Endodermal cell (in vitro differentiated cells): ENCODE data around the gene NAV2. TPM values are rescaled to one million over a fixed set of nuclear protein-coding genes. Genes with fewer than 3 reads are reported as not detected.

Source experiments
- DNase-seq: peaks from one replicate; pipeline ENCODE4 v3.0.0-alpha.2; 2017
- H3K27ac ChIP-seq: 2 replicates; pipeline ENCODE4 v1.5.1; 2013; ENCODE audit warnings: mild to moderate bottlenecking, low read depth, low read length, moderate library complexity
- H3K27me3 ChIP-seq: 2 replicates; pipeline ENCODE4 v1.6.1; 2013; ENCODE audit warnings: mild to moderate bottlenecking, low read length, moderate library complexity; ENCODE audit not compliant: insufficient read depth, control insufficient read depth, poor library complexity, severe bottlenecking
- H3K36me3 ChIP-seq: 2 replicates; pipeline ENCODE4 v1.7.0; 2013; ENCODE audit warnings: mild to moderate bottlenecking, low read length, moderate library complexity; ENCODE audit not compliant: control insufficient read depth, insufficient read depth
- H3K4me1 ChIP-seq: one replicate; pipeline ENCODE4 v1.7.0; 2013; ENCODE audit warnings: low read length; ENCODE audit not compliant: control insufficient read depth, insufficient read depth
- H3K4me3 ChIP-seq: 2 replicates; pipeline ENCODE4 v1.5.1; 2013; ENCODE audit warnings: mild to moderate bottlenecking, low read length, moderate library complexity
- H3K9ac ChIP-seq: 2 replicates; pipeline ENCODE4 v1.6.1; 2013; ENCODE audit warnings: mild to moderate bottlenecking, low read length, moderate library complexity; ENCODE audit not compliant: poor library complexity, severe bottlenecking; ENCODE audit errors: extremely low read depth
- H3K9me3 ChIP-seq: 2 replicates; pipeline ENCODE4 v1.6.1; 2013; ENCODE audit warnings: mild to moderate bottlenecking, low read length, moderate library complexity; ENCODE audit not compliant: control insufficient read depth
- H3K27ac Mint-ChIP-seq: 2 replicates; pipeline ENCODE4 v1.8.0; 2020; ENCODE audit warnings: mixed read lengths
- H3K27me3 Mint-ChIP-seq: 2 replicates; pipeline ENCODE4 v1.8.0; 2021; ENCODE audit warnings: mild to moderate bottlenecking, mixed read lengths; ENCODE audit not compliant: insufficient read depth
- H3K36me3 Mint-ChIP-seq: 2 replicates; pipeline ENCODE4 v1.8.0; 2020; ENCODE audit warnings: low read depth, mixed read lengths
- H3K4me1 Mint-ChIP-seq: 2 replicates; pipeline ENCODE4 v1.8.0; 2020; ENCODE audit warnings: mixed read lengths
- H3K4me3 Mint-ChIP-seq: 2 replicates; pipeline ENCODE4 v1.8.0; 2020; ENCODE audit warnings: mild to moderate bottlenecking, moderate library complexity, mixed read lengths
- H3K9me3 Mint-ChIP-seq: 2 replicates; pipeline ENCODE4 v1.8.0; 2020; ENCODE audit warnings: mild to moderate bottlenecking, mixed read lengths
- CTCF ChIP-seq: fragments of 200-600 bp; sonication (generic); conservative IDR thresholded peaks from 2 replicates; pipeline ENCODE4 v1.5.0; 2021; ENCODE audit warnings: antibody characterized with exemption, mild to moderate bottlenecking
- WGBS, 2 experiments: methylation state at CpG; one replicate each; pipeline versions ENCODE4 v1.1.5 to v1.1.7; 2013; ENCODE audit warnings: missing lambda C conversion rate in 2 of 2, mixed read lengths in 1 of 2; ENCODE audit not compliant: insufficient coverage in 1 of 2, insufficient read length in 1 of 2; 5-methylcytosine and 5-hydroxymethylcytosine counted together
- total RNA-seq, 2 donors: library from RNA; stranded (reverse); fragmentation: NEBNext Ultra II Directional in 1 of 2; extraction: Animal tissue kit (Norgen Biotek cat#: 25700) in 1 of 2; gene quantifications; 2 replicates in 1 of 2; 3 replicates in 1 of 2; pipeline ENCODE4 v1.2.1, GENCODE V29; 2021

Gene NAV2
- total RNA-seq, 2 donors from 2014 or later = 37.1 to 42.4 TPM

GRCh38 chr11:20110908-20111669, 398.5 kb downstream of the NAV2 start:
- Histone ChIP-seq H3K9me3 (no peaks in the 10 kb centered on the region), H3K36me3 (peaks cover 14% of the 10 kb centered on the region), H3K4me3 (no peak overlapping the region), H3K9ac (no peak overlapping the region), H3K27ac (no peak overlapping the region), H3K4me1 (no peaks in the 10 kb centered on the region), H3K27me3 (no peaks in the 10 kb centered on the region)
- peak; percentile 92 for DNase-seq
- Mint-ChIP-seq H3K27ac (no peak overlapping the region), H3K4me3 (no peak overlapping the region), H3K9me3 (no peaks in the 10 kb centered on the region), H3K4me1 (peaks cover 3% of the 10 kb centered on the region), H3K27me3 (no peaks in the 10 kb centered on the region), H3K36me3 (peaks cover 62% of the 10 kb centered on the region)
- 26 to 43% methylated on average over 5 to 8 of the region's 8 CpGs for WGBS, 2 experiments
- peak; percentile 94 for TF ChIP-seq CTCF

GRCh38 chr11:20111871-20112270, 399.2 kb downstream of the NAV2 start:
- H3K27me3 ChIP-seq = no peaks in the 10 kb centered on the region
- no peaks in the 10 kb centered on the region for H3K4me1 ChIP-seq
- Mint-ChIP-seq H3K4me3 (no peak overlapping the region), H3K4me1 (peaks cover 3% of the 10 kb centered on the region), H3K27ac (peak overlapping the region; percentile 75), H3K9me3 (no peaks in the 10 kb centered on the region), H3K27me3 (no peaks in the 10 kb centered on the region), H3K36me3 (peaks cover 62% of the 10 kb centered on the region)
- H3K9me3 ChIP-seq = no peaks in the 10 kb centered on the region
- H3K9ac ChIP-seq = no peak overlapping the region
- WGBS, 2 experiments = 81% methylated on average over 1 of the region's 1 CpG; no CpG with 5 or more reads in 1 of the 2 experiments
- peaks cover 14% of the 10 kb centered on the region for H3K36me3 ChIP-seq
- H3K4me3 ChIP-seq = no peak overlapping the region
- no peak for TF ChIP-seq CTCF
- no peak for DNase-seq
- H3K27ac ChIP-seq = peak overlapping the region; percentile 4

GRCh38 chr11:20112291-20113148, 399.9 kb downstream of the NAV2 start:
- 86 to 89% methylated on average over 10 to 15 of the region's 15 CpGs for WGBS, 2 experiments
- peaks cover 13% of the 10 kb centered on the region for H3K36me3 ChIP-seq
- H3K4me3 Mint-ChIP-seq = no peak overlapping the region
- H3K9ac ChIP-seq = no peak overlapping the region
- H3K36me3 Mint-ChIP-seq = peaks cover 58% of the 10 kb centered on the region
- no peaks in the 10 kb centered on the region for H3K27me3 ChIP-seq
- no peak for TF ChIP-seq CTCF
- H3K9me3 ChIP-seq = no peaks in the 10 kb centered on the region
- H3K4me3 ChIP-seq = no peak overlapping the region
- H3K27ac ChIP-seq = peak overlapping the region; percentile 4
- no peaks in the 10 kb centered on the region for H3K4me1 ChIP-seq
- no peaks in the 10 kb centered on the region for H3K9me3 Mint-ChIP-seq
- DNase-seq = peak; percentile 75
- H3K27ac Mint-ChIP-seq = peak overlapping the region; percentile 75
- H3K4me1 Mint-ChIP-seq = peaks cover 3% of the 10 kb centered on the region
- H3K27me3 Mint-ChIP-seq = no peaks in the 10 kb centered on the region
